Activated CD8-positive, alpha-beta memory T cell treated with anti-CD3 and anti-CD28 coated beads for 1 hour (primary cell): ENCODE measurements around the gene ANTXRL.
"Not testable (repeated sequence)": the region's sequence is repeated elsewhere in the genome, so short reads cannot be mapped to it uniquely, and the experiment has no call there.

Experiments used
- DNase-seq, 2 donors: peaks; one replicate each; pipeline ENCODE4 v3.0.0-alpha.2; 2020; ENCODE audit warnings: low read depth in 1 of 2; ENCODE audit errors: extremely low read depth in 1 of 2

Gene ANTXRL

DNA sequence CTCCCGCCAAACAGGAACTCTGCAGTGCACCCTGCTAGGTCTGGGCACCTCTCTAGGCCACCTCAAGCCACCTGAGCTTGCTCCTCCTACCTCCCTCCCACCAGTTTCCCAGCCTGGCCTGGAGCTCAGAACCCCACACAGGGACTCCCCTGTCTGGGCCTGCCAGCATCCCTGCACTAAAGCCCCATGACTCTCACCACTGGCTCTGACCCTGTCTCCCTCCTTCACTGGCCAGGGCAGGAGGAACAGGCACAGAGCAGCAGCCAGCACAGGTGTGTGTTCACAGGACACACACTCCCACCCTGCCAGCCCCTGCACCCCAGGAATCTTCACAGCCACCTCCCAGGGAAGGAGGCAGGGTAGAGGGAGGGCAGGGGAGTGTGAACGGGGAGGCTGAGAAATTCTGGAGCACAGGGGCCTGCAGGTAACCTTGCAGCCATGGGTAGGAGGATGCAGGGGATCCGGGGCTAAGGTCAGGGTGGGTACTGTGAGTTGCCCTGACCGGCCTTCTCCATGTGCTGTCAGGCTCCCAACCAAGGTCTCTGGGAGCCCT is 13.9 kb upstream of the ANTXRL start:
- DNase-seq: no peak

DNA sequence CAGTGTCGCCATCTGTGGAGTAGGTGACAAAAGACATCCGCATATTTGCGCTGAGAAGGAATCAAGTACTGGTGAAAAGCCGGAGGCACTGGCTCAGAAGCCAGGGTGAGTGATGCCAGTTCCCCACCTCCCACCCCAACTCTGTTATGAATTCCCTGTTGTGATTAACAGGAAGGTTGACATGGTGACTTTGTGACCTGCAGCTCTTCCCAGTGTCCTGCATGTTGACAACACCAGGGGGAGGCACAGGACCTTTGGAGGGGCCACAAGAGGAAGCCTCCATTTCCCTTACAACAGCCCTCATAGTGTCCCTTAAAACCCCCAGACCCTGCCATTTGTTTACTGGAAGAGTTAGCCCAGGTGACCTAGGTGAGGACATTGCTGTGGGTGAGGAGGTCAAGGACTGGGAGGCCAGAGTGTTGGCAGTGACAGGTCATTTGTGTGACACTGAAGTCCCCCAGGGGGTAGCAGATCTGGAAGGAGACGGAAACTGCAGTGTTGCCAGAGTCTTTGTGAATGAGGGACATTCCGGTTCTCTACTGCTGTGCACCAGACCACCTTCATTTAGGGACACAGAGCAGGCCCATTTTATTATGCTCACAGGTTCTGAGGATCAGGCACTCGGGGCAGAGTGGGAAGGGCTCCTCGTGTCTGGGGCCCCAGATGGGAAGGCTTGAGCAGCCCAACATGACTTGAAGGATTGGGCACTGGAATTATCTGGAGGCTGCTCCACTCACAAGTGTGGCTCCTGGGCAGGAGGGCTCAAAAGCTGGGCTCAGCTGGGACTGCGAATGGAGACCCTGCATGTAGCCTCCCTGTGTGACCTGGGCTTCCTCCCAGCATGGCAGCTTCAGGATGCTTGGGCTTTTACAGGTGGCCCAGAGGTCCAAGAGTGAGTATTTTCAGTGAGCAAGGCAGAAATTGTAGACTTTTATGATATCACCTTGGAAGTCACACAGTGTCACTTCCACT is 13.0 kb upstream of the ANTXRL start:
- DNase-seq: no peak

DNA sequence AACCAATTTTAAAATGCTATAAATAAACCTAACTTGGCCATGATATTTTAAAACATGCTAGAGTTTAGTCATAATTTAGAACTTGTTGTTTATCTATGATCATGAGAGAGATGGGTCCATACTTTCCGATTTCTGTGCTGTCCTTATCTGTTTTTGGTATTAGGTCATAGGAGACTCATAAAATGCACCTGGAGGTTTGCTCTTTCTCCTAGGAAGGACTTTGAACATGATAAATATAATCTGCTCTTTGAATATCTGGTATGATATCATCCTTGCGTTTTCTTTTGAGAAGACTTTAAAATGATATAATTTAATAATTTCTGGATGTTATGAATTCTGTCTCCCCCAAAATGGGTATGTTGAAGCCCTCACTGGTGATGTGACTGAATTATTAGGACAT is 9.0 kb upstream of the ANTXRL start:
- no peak for DNase-seq

DNA sequence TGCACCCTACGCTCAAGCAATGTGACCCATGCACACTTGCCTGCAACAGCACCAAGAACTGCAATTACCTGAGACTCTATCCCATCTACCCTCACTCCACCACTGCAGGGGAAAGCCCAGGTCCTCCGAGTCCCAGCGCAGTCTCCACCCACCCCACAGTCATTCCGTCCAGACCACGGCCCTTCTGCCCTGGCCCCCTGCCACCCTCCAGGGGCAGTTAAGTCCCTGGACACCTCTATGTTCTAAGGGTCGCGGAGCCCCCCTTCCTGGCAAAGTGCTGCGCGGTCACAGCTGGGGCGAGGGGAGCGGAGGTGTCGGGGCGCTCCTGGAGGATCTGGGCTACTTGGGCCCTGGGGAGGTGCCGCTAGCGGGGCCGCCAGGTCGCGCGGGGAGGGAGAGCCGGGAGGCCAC is 4.4 kb upstream of the ANTXRL start:
- DNase-seq: not testable (repeated sequence)

DNA sequence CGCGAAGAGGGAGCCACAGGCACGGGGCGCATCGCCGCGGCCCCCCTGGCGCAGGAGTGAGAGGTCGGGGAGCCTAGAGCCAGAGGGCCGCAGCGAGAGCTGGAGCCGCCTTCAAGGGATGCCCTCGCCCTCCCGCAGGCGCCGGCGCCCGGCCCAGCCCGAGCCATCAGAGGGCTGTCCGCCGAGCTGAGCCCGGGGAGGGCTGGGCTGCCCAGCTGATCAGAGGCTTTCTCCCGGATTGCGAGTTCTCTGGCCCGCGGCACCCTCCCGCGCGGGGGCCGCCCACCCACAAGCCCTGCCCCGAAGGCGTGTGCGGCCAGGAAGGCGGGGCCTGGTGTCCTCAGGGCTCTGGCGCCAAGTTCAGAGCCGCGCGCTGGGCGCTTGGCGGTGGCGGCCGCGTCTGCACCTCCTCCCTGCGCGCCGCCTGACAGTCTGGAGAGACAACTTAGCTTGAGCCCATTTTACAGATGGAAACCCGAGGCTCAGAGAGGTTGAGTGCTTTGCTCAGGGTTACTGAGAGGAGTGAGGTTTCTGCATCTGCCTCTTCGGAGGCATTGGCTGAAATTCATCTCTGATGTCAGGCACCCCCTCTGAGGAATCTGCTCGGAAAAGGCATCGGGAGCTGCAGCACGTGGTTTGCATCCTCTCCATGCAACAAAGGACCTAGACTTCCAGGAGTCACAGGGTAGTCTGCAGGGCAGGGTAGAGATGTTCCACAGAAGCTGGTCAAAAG is 3.8 kb upstream of the ANTXRL start:
- peak in 1 of 2 donors; percentile 51 for DNase-seq

DNA sequence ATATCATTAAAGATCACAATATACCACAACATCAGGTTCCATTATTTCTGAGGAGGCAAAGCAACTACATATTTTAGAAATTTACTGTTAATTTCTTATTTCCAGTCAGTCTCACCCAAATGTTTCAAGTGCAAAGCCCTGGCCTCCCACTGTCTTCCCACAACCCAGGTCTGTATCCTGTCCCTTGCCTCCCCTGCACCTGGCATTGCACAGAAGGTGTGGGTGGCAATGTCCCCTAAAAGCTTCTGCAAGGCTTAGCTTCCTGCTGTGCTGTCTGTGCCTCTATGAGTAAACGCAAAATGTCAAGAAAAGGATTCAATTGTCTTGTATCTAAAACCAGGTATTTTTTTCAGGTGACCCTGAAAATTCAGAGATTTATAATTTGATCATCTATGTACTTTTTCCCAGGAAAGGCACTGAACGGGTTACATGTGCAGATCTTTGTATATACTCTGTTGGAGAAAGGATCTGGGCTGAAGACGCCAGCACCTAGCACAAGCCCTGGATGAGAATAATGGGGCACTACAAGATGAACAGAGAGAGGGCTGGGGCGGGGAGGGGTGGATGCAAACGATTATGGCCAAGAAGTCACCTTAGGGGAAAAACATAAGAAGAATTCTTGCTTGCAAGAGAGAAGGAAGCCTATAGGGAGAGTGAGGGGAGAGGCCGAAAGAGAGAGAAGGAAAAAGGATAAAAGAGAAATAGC is 3.1 kb upstream of the ANTXRL start:
- DNase-seq: no peak

DNA sequence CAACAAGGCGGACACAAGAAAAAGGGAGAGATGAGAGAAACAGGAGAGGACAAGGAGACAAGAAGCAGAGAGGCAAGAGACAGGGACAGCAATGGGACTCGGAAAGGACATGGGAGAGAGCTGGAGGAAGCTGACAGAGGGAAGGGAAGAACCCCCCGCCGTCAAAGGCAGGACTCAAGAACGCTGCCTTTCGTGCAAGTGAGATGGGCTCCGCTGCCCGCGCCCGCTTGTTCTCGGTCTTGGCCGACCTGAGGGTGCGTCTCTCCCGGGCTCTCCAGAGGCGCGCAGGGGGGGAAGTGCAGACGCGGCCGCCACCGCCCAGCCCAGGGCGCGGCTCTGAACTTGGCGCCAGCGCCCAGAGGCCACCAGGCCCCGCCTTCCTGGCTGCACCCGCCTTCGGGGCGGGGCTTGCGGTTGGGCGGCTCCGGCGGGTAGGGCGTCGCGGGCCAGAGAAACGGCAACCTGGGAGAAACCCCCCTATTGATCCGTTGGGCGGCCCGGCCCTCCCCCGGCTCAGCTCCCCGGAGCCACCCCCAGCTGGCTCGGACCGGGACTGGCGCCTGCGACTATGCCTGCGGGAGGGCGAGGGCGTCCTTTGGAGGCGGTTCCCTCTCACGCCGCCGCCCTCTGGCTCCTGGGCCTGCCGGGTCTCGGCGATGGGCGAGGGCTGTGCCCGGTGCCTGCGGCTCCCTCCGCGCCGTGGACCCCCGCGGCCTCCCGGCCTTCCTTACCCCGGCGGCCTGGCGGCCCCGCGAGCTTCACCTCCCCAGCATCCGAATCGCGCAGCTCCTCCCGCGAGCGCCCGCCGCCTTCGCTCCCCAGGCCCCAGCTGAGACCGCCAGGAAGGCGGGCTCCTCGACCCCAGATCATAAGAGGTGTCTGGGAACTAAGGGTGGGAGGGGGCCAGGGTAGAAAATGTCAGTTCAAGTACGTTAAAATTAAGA is 2.2 kb upstream of the ANTXRL start:
- DNase-seq: peak in 1 of 2 donors; percentile 62

DNA sequence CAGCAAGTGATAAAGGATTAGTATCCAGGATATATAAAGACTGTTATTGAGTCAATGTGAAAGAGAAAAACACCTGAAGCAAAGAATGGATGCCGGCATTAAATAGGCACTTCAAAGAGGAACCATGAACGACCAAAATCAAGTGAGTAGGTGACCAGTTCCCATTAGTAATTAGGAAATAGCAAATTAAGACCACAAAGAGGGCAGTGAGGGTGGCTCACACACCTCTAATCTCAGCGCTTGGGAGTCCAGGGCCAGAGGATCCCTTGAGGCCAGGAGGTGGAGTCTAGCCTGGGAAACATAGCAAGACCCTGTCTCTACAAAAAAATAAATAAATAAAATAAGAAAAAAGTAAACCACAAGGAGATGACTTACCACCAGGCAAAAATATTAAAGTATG is 1.5 kb upstream of the ANTXRL start:
- DNase-seq: no peak

DNA sequence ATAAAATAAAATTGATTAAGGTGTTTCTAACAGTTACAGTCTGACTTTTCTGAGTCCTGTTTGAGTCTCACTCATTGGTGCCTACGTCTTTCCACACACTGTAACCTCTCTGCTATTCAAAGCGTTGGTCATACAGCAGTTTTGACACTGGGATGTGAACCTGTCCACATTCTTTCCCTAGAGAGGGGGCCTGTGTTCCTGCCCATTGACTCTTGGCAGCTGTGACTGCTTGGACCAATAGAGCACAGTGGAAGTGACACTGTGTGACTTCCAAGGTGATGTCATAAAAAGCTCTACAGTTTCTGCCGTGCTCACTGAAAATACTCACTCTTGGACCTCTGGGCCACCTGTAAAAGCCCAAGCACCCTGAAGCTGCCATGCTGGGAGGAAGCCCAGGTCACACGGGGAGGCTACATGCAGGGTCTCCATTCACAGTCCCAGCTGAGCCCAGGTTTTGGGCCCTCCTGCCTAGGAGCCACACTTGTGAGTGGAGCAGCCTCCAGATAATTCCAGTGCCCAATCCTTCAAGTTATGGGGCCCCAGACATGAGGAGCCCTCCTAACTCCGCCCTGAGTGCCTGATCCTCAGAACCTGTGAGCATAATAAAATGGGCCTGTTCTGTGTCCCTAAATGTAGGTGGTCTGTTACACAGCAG is 704 bp upstream of the ANTXRL start:
- no peak for DNase-seq

DNA sequence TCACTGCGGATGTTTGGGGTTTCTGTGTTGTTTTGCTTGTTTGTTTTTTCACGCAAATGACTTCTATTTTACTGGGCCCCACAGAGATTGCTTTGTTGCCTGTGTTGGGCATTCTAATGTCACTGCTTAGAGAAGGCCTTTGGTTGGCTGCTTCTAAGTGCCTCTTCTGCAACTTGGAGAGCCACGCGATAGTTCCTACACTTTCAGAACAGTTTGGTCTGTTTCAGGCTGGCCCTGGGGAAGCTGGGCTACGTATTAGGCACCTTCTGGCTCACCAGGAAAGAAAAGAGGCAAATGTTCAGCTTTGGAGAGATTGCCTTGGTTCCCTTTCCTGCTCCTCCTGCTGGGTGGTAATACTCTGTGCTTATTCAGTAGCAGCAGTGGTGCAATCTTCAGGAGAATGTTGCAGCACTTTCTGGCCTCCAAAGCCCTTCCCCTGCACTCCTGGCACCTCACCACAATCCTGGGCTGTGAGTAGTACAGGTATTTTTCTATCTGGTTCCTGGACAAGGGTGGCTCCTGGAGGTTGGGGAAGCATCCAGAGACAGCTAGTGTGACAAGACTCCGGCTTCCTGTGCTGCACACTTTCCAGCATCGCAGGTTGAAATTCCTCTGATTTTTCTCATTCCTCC is 1.2 kb downstream of the ANTXRL start:
- DNase-seq: no peak

DNA sequence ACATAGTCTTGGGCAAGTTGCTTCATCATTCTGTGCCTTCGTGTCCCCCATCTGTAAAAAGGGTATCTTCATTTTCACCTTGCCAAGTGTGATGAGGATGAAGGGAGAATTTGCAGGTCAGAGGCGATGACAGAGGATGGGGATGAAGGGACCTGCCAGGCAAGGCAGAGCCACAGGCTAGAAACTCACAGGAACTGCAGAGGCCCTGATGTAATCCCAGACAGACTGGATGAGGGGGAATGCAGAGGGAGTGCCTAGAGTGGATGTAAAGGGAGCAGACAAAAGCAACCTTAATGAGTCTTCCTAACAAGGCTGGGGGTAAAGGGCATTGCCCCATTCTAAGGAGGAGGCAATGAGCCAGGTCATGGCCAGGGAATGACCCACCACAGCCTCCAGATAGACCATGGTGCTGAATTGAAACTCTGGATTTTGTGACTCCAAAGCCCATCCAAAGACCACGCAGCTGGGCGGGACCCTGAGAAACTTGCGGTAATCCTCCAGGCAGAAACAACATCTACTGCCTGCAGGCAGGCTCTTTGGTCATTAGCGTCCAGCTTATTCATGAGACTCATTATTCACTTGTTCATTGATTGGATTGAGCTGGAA is 1.9 kb downstream of the ANTXRL start:
- DNase-seq: no peak

DNA sequence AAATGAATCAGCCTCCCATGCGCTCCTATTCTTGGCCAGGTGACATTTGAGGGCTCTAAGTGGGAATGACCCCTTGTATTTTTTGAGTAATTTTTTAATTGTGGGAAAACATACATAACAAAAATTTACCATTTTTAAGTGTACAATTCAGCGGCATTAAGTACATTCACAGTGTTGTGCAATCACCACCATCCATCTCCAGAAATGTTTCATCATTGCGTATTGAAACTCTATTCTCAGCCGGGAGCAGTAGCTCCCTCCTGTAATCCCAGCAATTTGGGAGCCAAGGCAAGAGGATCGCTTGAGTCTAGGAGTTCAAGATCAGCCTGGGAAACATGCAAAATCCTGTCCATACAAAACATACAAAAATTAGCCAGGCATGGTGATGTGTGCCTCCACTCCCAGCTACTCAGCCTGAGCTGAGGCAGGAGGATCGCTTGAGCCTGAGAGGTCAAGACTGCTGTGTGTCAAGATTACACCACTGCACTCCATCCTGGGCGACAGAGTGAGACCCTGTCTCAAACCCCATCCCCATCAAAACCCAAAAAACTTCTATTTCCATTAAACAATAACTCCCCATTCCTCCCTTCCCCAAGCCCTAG is 2.5 kb downstream of the ANTXRL start:
- DNase-seq: no peak

DNA sequence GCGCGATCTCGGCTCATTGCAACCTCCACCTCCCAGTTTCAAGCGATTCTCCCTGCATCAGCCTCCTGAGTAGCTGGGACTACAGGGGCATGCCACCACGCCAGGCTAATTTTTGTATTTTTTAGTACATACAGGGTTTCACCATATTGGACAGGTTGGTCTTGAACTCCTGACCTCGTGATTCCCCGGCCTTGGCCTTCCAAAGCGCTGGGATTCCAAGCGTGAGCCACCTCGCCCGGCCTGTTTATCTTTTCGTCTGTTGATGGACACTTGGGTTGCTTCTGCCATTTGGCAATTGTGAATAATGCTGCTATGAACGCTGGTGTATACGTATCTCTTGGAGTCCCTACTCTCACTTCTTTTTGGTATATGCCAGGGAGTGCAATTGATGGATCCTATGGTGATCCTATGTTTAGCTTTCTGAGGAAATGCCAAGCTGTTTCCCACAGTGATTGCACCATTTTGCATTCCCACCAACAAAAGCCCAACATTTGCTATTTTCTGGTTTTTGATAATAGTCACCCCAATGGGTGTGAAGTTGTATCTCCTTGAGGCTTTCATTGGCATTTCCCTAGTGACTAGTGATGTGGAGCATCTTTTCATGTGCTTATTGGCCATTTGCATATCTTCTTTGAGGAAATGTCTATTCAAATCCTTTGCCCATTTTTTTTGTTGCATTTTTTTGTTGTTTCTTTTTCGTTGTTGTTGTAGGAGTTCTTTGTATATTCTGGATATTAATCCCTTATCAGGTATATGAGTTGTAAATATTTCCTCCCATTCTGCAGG is 3.5 kb downstream of the ANTXRL start:
- no peak for DNase-seq

DNA sequence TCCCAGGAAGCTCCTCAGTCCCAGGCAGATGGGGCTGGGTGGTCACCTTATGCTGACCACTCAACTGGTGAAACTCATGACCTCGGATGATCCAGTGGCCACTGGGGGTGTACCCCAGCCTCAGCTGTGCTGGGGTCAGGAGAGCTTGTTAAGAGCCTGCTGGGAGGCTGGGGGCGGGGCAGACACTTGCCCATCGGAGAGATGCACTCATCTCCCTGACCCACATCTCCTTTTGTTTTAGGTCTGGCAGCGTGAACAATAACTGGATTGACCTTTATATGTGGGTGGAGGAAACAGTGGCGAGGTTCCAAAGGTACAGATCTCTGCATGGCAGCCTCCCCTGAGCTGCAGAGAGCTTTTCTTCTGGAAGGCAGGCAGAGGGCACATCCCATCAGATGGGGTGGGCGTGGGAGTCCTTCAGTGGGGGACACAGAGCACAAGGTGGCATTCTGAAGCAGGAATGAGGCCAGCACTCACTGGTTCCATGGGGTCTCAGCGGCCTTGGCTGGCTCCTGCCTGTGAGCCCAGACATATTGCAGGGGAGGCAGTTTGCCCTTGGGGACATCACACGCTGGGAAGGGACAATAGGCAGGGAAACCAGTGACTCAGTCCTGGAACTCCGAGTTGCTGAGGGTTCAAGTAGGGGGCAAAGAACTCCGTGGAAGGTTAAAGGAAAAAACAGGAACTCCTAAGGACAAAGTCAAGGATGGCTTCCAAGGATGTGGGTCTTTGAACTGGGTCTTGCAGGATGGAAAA is 5.2 kb downstream of the ANTXRL start:
- DNase-seq: no peak

DNA sequence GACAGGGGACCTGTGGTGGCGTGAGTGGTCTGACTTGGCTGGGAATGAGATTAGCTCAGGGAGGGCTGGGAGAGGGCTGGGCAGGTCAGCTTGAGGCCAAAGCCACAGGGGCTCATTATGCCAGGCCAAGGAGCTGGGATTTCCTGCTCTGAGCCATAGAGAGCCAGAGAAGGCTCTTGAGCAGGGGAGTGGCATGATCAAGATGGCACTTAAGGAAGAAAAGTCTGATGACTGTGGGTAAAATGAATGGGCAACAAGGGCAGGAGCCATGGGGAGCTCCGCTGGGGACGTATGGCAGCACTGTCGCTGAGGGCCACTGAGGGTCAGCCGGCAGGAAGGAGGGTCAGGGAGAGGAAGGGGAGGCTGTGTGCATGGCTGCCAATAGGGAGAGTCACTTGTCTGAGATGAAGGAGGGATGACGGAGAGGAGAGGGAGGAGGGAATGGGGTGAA is 5.8 kb downstream of the ANTXRL start:
- DNase-seq: no peak

DNA sequence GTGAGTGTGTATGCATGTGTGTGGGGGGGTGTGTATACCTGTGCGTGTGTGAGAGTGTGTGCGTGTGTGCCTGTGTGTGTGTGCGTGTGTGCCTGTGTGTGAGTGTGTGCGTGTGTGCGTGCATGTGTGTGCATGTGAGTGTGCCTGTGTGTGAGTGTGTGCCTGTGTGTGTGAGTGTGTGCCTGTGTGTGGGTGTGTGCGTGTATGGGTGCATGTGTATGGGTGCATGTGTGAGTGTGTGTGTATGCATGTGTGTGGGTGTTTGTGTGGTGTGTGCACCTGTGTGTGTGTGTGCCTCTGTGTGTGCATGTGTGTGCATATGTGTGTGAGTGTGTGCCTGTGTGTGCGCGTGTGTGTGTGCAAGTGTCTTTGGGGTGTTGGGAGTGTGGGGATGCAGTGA is 6.4 kb downstream of the ANTXRL start:
- no peak for DNase-seq
